SW480 (cell line): ENCODE measurements around the gene PPEF1.

Experiments
- DNase-seq: peaks from one replicate; pipeline ENCODE4 v3.0.0-alpha.2; 2016; ENCODE audit warnings: low spot score

The PPEF1 gene, protein sequence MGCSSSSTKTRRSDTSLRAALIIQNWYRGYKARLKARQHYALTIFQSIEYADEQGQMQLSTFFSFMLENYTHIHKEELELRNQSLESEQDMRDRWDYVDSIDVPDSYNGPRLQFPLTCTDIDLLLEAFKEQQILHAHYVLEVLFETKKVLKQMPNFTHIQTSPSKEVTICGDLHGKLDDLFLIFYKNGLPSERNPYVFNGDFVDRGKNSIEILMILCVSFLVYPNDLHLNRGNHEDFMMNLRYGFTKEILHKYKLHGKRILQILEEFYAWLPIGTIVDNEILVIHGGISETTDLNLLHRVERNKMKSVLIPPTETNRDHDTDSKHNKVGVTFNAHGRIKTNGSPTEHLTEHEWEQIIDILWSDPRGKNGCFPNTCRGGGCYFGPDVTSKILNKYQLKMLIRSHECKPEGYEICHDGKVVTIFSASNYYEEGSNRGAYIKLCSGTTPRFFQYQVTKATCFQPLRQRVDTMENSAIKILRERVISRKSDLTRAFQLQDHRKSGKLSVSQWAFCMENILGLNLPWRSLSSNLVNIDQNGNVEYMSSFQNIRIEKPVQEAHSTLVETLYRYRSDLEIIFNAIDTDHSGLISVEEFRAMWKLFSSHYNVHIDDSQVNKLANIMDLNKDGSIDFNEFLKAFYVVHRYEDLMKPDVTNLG

DNA sequence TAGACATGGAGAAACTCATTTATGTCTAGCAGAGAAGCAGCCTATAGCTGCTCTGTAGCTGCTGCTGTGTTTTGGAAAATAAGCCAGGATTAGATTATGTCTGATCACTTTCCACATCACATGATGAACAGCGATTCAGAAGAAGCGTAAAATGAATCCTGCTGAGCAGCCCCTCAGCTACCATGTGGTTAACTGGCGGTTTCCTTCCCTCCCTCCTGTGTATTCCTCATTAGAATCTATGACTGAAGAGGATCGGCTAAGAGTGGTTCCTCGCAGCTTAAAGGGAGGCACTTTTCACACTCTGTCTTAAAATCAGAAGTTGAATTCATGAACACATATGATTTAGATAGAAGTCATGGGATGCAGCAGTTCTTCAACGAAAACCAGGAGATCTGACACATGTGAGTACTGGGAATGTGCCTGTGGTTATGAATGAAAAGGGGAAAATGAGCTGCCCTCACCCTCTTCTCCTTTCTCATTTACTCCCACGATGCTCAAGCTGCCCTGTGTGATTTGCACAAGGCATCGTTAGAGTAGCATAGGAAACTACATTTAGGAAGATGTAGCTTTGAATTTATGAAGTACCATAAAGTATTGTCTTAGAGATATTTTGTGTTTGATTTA, at the start of gene PPEF1:
TSS of gene PPEF1 (plus strand) at position 220 of the 624 bp plus-strand sequence. CDS start at position 356, 136 bp downstream.
- DNase-seq: no peak

GRCh38 chrX:18661273-18661672, 46.2 kb upstream of the PPEF1 start:
- no peak for DNase-seq

DNA sequence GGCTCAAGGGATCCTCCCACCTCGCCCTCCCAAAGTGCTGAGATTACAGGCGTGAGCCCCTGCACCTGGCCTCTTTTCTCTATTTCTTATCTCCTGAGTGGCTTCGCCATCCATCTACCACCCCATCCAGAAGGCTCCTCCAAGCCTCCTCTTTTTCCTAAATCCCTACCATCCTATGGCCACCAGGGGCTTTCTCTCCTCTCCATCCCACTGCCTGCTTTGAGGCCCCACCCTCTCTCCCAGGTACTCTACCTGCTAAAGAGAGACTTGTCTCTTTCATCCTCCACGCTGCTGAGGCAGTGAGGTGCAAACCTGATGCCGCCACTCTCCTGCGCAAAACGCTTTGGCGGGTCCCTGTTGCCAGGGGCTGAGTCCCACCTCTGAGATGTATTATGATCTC, 42.5 kb upstream of the PPEF1 start:
- no peak for DNase-seq

DNA sequence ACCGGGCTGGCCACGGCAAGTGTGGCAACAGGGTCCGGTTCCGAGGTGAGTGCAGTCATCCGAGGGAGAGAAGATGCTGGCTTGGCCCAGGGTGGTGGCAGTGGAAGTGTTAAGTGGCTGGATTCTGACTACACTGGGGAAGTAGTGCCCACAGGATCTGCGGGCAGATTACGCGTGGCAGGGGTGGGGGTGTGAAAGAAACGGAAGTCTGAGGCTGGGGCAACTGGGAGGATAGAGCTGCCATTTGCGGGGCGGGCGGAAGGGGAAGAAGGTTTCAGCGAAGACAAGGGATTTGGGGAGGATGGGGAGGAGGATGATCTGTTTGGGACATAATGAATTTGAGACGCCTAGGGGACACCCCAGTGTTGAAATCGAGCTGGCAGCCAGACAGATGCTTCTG, 40.8 kb upstream of the PPEF1 start:
- DNase-seq: no peak

DNA sequence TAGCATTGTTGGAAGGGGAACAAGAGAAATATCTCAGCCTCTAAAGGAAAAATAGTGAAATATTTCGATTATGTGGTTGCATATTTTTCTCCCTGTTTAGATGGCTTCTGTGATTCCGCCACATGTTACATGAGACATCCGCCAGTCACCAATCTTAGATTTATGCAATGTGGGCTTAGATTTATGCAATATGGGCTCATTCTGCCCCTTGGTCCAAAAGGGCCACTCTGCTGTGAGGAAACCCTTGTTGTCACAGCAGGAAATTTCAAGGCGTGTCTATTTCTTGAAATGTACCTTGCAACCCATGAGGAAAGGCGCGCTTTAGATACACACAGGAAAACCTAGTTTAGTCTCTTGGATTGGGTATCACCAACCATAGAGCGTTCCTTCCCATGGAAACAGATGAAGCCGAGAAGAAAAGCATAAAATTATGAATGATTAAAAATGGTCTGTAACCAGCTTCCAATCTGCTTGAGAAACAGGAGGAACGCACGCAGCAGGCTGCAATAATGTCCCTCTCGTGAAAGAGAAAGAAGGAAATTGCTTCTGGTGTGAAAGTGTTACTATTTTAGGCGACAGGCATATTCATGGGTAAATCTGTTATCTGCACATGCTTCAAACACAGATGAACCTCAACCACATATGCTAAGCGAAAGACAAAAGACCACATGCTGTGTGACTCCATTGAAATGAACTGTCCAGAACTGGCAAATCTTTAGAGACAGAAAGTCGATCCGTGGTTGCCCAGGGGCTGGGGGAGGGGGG, 39.2 kb upstream of the PPEF1 start:
- no peak for DNase-seq

GRCh38 chrX:18672008-18672407, 35.4 kb upstream of the PPEF1 start, which contains the start of gene RS1:
TSS of gene RS1 (minus strand) at chrX:18672108. CDS start at chrX:18672068, 40 bp downstream.
- no peak for DNase-seq

- peak; percentile 48 for DNase-seq
Observed at GRCh38 chrX:18674417-18674787, 33.0 kb upstream of the PPEF1 start.

DNA sequence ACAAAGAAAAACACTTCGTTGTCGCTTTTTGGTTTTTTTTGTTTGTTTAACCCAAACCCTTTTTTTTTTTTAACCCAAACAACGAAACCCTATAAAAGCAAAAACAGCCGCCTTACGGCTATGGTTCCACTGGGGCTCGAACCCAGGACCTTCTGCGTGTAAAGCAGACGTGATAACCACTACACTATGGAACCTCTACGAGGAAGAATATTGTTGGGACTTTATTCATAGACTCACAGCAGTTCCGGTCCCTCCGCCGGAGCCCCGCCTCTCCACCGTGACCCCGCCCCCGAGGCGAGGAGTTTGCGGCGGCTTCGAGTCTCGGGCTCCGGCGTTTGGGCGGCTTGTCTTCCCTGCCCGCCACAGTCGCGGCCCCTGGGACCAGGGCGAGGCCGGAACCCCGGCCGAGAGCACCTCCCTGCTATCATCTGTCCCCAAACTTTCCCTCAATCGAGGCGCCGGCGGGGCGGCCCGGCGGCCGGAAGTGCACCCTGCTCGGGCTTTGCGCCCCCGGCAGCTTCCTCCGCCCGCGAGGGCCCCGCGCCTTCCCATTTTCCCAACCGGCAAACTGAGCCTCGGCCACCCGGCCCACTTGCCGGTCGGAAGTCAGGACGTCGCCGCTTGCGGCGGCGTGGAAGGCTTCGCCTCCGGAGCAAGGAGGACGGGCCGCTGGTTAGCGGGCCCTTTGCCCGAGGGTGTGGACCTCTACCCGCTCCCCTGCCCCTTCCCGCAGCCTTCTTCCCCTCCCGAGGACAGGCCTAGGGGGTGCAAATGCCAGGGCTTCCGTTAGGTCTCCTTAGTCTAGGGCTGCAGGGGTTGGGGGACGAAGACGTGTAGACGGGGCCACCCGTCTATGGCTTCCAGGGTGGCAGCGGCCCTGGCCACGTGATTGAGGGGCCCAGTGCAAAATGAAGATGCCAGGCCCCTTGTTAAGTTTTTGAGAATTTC, 32.4 kb upstream of the PPEF1 start:
- peak; percentile 61 for DNase-seq

DNA sequence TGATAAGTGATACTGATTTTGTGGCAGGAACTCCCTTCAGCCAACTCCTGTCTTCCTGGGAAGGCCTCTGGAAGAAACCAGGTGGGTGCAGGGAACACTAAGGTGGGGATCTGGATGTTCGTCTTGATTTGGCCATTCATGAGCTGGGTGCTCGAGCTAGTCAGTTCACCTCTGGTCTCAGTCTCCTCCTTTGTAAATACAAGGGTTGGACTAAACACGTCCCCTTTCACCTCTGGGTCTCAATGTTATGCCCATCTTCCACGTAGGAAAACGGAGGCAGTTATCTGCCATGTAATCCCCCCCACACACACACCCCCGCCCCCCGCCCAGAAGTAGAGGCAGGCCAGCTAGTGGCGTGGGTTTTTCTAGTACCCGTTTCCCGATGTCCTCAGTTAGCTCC, 31.4 kb upstream of the PPEF1 start:
- DNase-seq: no peak

DNA sequence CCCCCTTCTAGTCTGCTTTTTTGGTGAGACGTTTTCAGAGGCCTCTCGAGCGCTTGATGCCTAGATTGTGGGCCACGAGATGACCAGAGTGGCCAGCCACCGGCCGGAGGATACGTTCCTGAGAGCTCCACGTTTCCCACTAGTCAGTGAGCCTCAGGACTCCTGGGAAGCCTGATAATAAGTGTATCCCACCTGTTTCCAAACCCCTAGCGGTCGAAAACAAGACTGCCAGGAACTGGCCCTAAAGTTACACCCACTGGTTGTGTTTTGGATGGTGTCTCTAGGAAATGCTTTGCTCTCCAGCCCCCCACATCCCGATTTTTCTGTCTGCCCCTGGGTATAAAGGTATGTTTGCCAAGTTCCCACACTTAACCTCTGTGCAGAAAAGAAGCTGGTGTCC, 31.0 kb upstream of the PPEF1 start:
- no peak for DNase-seq

DNA sequence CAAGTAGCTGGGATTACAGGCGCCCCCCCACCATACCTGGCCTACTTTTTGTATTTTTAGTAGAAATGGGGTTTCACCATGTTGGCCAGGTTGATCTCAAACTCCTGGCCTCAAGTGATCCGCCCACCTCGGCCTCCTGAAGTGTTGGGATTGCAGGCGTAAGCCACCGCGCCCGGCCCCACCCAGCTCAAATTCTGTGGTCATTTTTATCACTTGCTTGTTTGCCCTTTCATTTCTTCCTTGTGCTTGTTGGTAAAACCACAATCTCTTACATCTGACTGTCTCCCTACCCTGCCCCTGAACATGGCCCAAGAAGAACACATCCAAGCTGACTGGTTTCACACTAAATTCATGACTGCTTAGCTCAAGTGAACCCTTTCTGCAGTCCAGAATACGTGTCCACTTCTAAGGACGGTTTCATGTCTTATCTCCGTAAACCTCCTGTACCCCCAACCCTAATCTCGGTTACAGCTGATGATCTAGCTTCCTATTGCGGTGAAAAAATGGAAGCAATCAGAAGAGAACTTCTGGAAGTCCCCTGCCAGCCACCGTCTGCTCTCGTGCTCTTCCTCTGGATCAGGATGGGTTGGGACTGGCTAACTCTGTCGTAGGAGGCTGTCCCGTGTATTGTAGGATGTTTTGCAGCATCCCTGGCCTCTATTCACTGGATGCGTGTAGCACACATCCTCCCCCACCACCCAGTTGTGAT, 30.1 kb upstream of the PPEF1 start:
- peak; percentile 31 for DNase-seq

GRCh38 chrX:18681996-18682395, 25.4 kb upstream of the PPEF1 start:
- DNase-seq: no peak

DNA sequence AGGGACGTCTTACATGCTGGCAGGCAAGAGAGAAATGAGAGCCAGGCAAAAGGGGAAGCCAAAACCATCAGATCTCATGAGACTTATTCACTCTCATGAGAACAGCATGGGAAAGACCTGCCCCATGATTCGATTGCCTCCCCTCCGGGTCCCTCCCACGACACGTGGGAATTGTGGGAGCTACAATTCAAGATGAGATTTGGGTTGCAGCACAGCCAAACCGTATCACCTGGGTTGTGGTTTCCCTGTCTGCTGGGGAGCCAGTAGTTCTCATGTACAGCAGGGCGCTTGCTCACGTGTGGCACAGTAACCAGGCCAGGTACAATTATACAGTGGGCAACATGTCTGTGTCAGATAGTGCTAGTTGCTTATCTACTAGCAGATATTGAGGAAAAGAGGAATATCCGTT, 24.5 kb upstream of the PPEF1 start:
- DNase-seq: no peak

DNA sequence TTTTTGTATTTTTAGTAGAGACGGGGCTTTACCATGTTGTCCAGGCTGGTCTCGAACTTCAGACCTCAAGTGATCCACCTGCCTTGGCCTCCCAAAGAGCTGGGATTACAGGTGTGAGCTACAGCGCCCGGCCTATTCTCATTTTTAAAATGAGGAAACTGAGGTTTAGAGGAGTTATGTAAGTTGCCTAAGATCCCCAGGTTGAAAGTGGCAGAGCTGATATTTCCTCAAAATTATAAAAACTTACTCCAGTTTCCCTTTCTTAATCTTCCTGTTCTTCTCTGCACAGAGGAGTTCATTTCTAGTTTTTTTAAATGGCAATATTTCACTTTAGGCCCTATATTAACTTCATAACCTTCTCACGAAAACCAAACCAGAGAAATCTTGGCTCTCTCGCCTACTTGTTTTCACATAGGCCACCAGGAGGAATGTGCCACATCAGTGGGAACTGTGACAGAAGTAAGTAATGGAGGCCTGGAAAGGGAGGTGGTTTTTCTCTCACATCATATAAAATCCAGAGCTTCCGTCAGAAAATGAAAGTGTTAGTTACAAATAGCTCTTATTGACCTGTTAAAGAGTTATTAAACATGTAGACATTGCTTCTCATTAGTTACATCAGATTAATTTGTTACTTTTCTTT, 19.5 kb upstream of the PPEF1 start:
- no peak for DNase-seq

- no peak for DNase-seq
Observed at GRCh38 chrX:18691431-18691830, 16.0 kb upstream of the PPEF1 start.

GRCh38 chrX:18692541-18692940, 14.9 kb upstream of the PPEF1 start:
- no peak for DNase-seq

DNA sequence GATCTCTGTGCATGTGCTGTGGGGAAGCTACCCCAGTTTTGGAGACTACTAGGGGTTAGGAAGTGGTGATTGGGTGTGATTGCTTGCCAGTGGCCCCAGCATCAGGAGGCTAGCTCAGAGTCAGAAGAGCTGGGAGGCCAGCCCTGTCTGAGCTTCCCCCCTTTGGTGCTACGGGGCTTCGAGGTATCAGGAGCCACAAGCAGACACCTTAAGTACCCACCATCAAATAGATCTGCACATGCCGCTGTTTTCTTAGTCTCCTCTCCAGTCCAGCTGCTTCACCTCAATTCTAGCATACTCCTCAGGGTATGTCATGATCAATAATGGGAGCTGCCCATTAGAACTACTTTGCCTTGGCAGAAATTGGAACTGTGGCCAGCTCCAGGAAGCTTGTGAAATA, 10.8 kb upstream of the PPEF1 start:
- DNase-seq: no peak

GRCh38 chrX:18698737-18699650, 8.5 kb upstream of the PPEF1 start:
- DNase-seq: no peak
